ENCODE measurements around the gene RPS10. TPM values are rescaled to one million over a fixed set of nuclear protein-coding genes. Genes with fewer than 3 reads are reported as not detected.

Gene RPS10
- 2,663 and 3,191 TPM in 2 replicates for total RNA-seq

DNA sequence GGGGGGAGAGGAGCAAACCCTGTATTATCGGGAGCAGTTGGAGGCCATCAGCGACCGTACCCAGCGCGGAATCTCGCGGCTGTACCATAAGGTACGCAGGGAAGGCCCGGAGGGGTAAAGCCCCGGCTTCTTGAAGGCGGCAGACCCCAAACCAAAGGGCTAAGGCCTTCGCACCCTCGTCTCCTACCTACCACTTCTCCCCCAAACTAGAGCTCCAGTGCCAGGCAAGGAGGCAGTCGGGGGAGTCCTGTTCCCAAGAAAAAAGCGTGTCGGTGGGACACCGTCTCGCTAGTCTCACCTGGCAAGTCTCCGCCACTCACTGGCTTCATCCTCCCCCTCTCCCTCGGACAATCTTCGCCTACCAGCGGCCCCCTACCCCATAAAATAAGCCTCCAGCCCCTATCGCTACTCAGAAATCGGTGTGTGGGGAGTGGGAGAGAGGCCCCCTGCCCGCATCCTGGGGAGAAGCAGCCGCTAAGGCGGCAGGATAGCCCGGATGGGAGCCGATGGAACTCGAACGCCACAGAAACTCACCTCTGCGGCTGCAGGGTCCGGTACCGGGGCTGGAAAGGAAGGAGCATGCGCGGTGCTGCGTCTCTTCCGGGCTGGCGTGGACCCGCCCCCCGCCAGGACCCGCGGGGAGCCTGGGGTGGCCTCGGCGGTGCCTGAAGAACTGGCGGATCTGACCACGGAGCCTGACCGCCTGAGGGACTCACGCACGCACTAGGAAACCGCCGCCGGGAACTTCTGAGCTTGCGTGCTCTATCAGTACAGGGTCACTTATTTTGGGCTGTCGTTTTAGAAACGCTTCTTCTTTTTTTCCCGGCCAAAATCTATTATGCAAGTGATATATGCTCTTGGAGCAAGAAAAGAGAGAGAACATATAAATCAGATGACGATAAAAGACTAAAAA lies at the start of gene RPS10:
TSS of gene RPS10 (minus strand) at position 572 of the 913 bp plus-strand sequence. CDS start 848 bp downstream, outside the sequence.

DNA sequence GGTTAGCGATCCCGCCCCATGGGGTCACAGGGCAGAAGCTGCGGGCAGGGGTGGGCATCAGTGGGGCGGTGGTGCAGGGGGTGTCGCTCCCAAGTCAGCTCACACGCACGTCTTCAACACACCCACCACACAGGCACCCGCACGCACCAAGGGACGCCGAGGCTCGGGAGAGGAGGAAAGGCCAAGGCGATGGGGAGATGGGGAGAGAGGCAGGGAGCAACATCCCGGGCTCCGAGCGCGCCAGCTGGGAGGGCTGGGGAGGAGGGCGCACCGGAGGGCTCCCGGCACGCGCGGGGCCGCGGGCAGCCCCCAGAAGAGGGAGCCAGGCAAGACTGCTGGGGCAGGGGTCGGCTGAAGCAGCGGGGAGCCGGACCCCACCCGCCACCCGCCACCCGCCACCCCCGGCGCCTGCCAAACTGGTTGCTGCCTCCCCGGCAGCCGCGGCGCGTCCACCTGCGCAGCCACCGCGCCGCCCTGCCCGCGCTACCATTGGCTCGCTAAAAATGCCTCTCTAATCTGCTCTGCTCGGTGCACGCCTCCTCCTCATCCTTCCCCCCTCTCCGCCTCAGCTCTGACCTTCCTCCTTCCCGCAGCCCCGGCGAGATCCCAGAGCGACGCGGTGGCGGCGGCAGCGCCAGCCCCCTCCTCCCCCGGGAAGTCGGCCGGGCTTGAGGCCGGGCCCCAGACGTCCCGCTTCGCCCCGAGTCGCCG lies 39.8 kb upstream of the RPS10 start, which contains the start of gene PACSIN1:
TSS of gene PACSIN1 (plus strand) at position 546 of the 711 bp plus-strand sequence. CDS start 60,230 bp downstream, outside the sequence.

DNA sequence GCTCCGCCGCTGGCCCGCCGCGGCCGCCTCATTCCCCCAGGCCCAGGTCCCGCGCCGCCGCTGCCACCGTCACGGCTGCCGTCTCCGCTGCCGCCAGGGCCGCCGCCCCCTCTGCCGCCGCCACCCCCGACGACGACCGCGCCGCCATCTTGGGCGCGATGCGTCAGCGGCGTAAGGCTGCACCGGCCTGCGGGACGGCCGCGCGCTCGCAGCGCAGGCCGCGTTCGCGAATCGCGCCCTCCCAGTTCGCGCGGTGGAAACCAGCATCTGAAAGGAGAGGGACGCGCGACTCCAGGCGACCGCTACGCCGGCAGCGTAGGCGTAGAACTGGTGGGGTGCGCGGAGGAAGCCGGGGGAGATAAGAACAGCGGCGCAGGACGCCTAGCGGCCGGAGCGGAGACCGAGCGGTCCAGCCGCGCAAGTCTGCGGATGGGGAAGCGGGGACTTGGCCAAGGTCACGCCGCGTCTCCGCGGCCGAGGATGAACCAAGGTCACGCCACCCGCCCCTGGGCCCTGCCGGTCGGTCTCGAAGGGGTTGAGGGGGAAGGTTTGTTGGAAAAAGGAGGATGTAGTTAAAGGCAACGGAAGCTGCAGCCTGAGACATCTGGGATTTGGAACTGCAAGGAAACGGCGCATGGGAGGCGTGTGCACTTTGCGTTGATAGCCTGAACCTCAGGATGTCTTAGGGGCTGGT lies 33.2 kb downstream of the RPS10 start, which contains the start of gene NUDT3:
TSS of gene NUDT3 (minus strand) at position 173 of the 694 bp plus-strand sequence. CDS start 307 bp downstream, outside the sequence.

Other genes with a start within 250 kb of the RPS10 start
- 259 and 600 TPM in 2 replicates for gene HMGA1, start 189.2 kb downstream of the RPS10 start, total RNA-seq
- 61.8 and 71.2 TPM in 2 replicates for gene SMIM29, start 177.1 kb downstream of the RPS10 start, total RNA-seq
- gene NUDT3, start 33.4 kb downstream of the RPS10 start, total RNA-seq, result 13.6 and 17.4 TPM in 2 replicates
- gene PACSIN1, start 40.0 kb upstream of the RPS10 start, total RNA-seq, result not detected in 2 replicates
- under 0.01 TPM in 1 of 2 replicates, not detected in the other for gene SPDEF, start 130.3 kb upstream of the RPS10 start, total RNA-seq